Heart left ventricle (tissue), 13 donors: ENCODE results near the gene CCIN.
"Not testable (repeated sequence)": the region's sequence is repeated elsewhere in the genome, so short reads cannot be mapped to it uniquely, and the experiment has no call there.

ENCODE experiments used
- POLR2A ChIP-seq, 2 donors: fragments of 450-650 bp; IDR thresholded peaks; one replicate each; pipeline ENCODE4 v1.6.1; 2017; ENCODE audit warnings: antibody characterized with exemption in 2 of 2, mild to moderate bottlenecking in 2 of 2, moderate library complexity in 2 of 2
- TF ChIP-seq, protein P1 (sequence below), 12 donors: fragments of 200-600 bp; sonication (generic) in 4 of 12; IDR thresholded peaks; one replicate each; pipeline versions ENCODE4 v1.5.0 to v1.8.0; 2018 to 2022; ENCODE audit warnings: antibody characterized with exemption in 12 of 12, mild to moderate bottlenecking in 5 of 12
- donor health status: ischemic (EF 13 %, LVEDD 7.1; RV severe dilation, severe dysfunction).
- donor health status: DM: no; HTN: yes; CAD: no.
- donor health status: DM: no; HTN: no; CAD: no.
- donor health status: ischemic (EF 25% LVEDD 6.9; RV normal size, moderate dysfunction).
- donor health status: ischemic (EF 25% LVEDD 5.7; RV mildly dilated, moderate dysfunction).
- donor health status: ischemic (EF 35%, LVEDD 5.7; RV mildly dilated, moderate dysfunction).
- donor health status: nonischemic (EF 11% LVEDD 7.7; RV severe dilation, severe dysfunction).
- donor health status: DM: yes; HTN: yes; CAD: no.
- donor health status: PGD.
- donor health status: ischemic (EF 29% LVEDD 5.4; RV normal size, mild dysfunction).
- donor health status: nonischemic (EF 23%, LVEDD 6.1; RV moderate dilation, normal function).

- TF ChIP-seq POLR2A (IDR thresholded peaks at IDR 0.05), result not testable (repeated sequence)
- TF ChIP-seq, protein P1, sequence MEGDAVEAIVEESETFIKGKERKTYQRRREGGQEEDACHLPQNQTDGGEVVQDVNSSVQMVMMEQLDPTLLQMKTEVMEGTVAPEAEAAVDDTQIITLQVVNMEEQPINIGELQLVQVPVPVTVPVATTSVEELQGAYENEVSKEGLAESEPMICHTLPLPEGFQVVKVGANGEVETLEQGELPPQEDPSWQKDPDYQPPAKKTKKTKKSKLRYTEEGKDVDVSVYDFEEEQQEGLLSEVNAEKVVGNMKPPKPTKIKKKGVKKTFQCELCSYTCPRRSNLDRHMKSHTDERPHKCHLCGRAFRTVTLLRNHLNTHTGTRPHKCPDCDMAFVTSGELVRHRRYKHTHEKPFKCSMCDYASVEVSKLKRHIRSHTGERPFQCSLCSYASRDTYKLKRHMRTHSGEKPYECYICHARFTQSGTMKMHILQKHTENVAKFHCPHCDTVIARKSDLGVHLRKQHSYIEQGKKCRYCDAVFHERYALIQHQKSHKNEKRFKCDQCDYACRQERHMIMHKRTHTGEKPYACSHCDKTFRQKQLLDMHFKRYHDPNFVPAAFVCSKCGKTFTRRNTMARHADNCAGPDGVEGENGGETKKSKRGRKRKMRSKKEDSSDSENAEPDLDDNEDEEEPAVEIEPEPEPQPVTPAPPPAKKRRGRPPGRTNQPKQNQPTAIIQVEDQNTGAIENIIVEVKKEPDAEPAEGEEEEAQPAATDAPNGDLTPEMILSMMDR (IDR thresholded peaks at IDR 0.05), result not testable (repeated sequence)
Measured at GRCh38 chr9:36159509-36159908, 9.7 kb upstream of the CCIN start.
